ENCODE results near the gene UBE4A.

Gene UBE4A

GRCh38 chr11:118443590-118444218, 84.3 kb downstream of the UBE4A start:
- TF ChIP-seq CTCF (IDR thresholded peaks at IDR 0.05; ENCODE audit: control insufficient read depth, insufficient read depth, low read depth, low read length, missing control alignments): no peak
- H3K4me3 ChIP-seq (ENCODE audit: control insufficient read depth, low read depth, low read length): no peak overlapping the region
- DNase-seq (ENCODE audit: low read depth): no peak

GRCh38 chr11:118447423-118447822, 88.0 kb downstream of the UBE4A start:
- no peak for TF ChIP-seq CTCF (IDR thresholded peaks at IDR 0.05; ENCODE audit: control insufficient read depth, insufficient read depth, low read depth, low read length, missing control alignments)
- H3K4me3 ChIP-seq (ENCODE audit: control insufficient read depth, low read depth, low read length): no peak overlapping the region
- DNase-seq (ENCODE audit: low read depth): no peak

- no peak for TF ChIP-seq CTCF (IDR thresholded peaks at IDR 0.05; ENCODE audit: control insufficient read depth, insufficient read depth, low read depth, low read length, missing control alignments)
- no peak overlapping the region for H3K4me3 ChIP-seq (ENCODE audit: control insufficient read depth, low read depth, low read length)
- DNase-seq (ENCODE audit: low read depth): no peak
Observed at GRCh38 chr11:118448294-118448693, 88.9 kb downstream of the UBE4A start.

Data from AG09309 (cell line).